GM08714 (cell line): Measurements from ENCODE around the gene RAB1B.

Source experiments
- H3K4me3 ChIP-seq: fragments of 200-500 bp; sonication (Bioruptor generic); 2 replicates; pipeline ENCODE4 v1.5.1; 2014; ENCODE audit warnings: mild to moderate bottlenecking, low read length, inconsistent platforms
- ZNF274 ChIP-seq: IDR thresholded peaks from 2 replicates; pipeline ENCODE4 v1.6.1; 2012; ENCODE audit warnings: mild to moderate bottlenecking, low read depth, low read length

RAB1B gene

GRCh38 chr11:66311470-66311964 lies 43.1 kb downstream of the RAB1B start:
- TF ChIP-seq ZNF274: no peak
- H3K4me3 ChIP-seq: peak overlapping the region; percentile 66; the same call in 1 of the 2 replicates

GRCh38 chr11:66311965-66312548 lies 43.6 kb downstream of the RAB1B start:
- H3K4me3 ChIP-seq: peak overlapping the region; percentile 66; the same call in 1 of the 2 replicates
- no peak for TF ChIP-seq ZNF274

GRCh38 chr11:66312549-66313320 lies 44.3 kb downstream of the RAB1B start:
- peak overlapping the region; percentile 66; the same call in 1 of the 2 replicates for H3K4me3 ChIP-seq
- no peak for TF ChIP-seq ZNF274

- no peak for TF ChIP-seq ZNF274
These were observed 45.1 kb downstream of the RAB1B start for GRCh38 chr11:66313321-66314185.

DNA sequence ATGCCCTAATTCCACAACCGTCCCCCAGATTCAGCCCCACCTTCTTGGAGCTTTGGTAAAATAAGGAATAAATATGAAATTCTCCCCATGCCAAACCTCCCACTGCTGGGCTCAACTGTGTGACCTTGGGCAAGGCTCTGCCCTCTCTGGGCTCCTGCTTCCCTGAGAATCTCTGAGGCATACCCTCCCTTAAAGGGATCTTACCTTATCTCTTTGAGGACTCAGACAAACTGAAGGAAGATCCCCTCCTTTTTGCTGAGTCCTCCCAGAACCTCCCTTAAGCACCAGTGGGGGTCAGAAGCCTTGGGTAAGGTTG lies 45.7 kb downstream of the RAB1B start:
- no peak for TF ChIP-seq ZNF274
- H3K4me3 ChIP-seq: no peak overlapping the region

More at GRCh38 chr11:66313321-66314185, 45.1 kb downstream of the RAB1B start:
- no peak overlapping the region; the same call in 1 of the 2 replicates for H3K4me3 ChIP-seq

DNA sequence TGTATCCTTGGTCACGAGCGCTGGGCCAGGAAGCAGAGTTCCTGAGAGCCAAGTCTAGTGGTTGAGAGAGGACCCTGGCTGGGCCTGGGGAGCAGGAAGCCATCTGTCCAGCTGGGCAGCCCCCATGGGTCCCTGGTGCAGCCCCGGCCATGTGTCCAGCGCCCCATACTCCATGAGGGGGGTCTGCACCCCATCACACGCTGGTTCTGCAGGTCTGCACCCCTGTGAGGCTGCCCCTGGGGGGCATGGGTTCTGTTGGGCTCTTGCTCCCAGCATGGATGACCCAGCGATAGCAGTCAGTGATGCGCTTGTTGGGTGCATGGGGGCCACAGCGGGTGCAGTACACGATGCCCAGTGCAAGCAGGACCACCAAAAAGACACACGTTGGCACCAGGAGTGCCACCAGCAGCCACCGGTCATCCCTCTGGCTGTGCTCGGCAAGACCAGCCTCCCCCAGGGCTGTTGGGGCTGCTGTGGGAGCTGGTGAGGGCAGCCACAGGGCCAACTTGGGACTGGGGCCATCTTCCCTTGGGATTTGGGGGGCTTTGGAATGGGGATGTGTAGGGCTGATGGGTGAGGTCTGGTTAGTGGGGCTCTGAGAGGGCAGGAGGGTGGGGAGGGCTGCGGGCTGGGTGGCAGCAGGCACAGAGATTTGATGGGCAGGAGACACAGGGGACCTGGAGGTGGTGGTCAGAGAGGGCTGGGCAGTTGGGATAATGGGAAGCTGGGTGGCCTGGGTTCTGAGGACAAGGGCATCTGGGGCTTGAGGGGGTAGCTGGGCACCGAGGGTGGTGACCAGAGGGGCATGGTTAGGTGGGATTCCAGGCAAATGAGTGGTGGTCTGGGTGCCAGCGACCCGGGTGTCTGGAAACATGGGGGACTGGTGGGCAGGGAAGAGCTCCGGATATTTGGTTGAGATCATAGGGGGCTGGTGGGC lies 46.4 kb downstream of the RAB1B start:
- no peak overlapping the region for H3K4me3 ChIP-seq
- no peak for TF ChIP-seq ZNF274

GRCh38 chr11:66315498-66315885 lies 47.1 kb downstream of the RAB1B start:
- TF ChIP-seq ZNF274: no peak

DNA sequence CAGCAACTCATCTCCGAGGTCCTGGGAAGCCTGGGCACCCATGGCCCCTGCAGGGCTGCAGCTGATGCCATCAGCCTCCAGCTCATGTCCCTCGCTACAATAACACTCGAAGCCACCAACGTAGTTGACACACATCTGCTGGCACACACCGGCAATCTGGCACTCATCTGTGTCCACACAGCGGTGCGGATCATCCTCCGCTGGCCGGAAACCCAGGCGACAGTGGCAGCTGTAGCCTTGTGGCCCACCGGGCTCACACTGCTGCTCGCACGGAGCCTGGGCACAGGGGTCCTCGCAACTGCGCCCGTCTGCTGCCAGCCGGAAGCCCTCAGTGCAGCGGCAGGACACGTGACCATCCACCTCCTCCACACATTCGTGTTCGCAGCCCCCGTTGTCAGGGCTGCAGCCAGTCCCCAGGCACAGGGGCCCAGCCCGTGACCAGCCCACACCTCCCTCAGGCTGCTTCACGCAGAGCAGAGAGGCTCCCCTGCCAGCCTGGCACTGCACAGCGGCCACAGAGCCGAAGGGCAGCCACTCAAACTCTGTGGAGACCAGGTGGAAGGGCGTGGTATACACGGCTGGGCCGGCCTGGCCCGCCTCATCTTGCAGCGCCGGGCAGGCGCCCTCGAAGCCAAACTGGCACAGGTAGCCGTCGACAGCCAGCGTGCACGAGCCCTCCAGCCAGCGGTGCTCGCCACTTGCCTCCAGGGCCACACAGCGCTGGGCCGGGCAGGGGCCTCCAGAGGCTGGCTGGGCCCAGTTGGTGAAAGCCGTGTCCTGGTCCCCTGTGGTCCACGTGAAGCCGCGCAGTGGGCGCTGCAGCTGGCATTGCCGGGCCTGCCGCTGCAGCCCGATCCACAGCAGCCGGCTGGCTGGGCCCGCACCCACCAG lies 47.7 kb downstream of the RAB1B start:
- TF ChIP-seq ZNF274: no peak
- H3K4me3 ChIP-seq: no peak overlapping the region

More at GRCh38 chr11:66315498-66315885, 47.1 kb downstream of the RAB1B start:
- H3K4me3 ChIP-seq: no peak overlapping the region

DNA sequence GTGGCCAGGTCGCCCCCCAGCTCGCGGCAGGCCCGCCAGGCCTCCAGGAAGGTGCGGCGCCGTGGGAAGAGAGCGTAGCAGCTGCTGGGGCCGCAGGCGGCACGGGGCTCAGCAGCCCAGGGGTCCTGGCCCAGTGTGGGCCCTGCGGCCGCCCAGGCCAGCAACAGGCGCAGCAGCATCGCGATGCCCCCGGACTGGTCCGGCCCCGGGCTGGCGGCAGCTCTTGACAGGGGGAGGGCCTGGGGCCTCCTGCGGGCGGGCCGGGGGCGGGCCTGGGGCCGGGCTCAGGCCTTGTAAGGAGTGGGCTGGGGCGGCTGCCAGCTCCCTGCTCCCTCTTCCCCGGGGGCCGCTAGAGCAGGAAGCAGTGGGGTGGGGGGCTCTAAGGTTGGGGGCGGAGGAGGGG lies 48.4 kb downstream of the RAB1B start, which contains the start of gene CD248:
Gene CD248 (minus strand): TSS at position 196 of the 403 bp plus-strand sequence. CDS start 17 bp downstream, at position 179.
- H3K4me3 ChIP-seq: no peak within 1 kb of the TSS; the same call in 1 of the 2 replicates
- TF ChIP-seq ZNF274: no peak

DNA sequence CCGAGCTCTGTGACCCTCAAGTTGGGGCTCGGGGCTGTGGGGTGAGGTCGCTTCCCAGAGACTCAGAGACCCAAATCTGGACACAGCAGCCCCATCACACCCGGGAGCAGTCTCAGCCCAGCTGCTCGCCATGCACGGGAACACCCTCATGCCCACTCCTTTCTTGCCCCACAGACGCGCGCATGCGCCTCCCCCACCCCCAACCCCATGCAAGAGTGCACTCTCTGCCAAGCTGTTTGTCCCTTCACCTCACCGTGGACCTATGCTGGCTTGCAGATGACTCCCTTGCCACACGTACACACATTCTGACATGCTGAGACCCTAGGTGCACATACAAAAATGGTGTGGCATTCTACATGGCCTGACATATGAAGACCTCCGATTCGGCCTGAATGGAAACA lies 48.9 kb downstream of the RAB1B start:
- TF ChIP-seq ZNF274: no peak
- no peak overlapping the region; the same call in 1 of the 2 replicates for H3K4me3 ChIP-seq

DNA sequence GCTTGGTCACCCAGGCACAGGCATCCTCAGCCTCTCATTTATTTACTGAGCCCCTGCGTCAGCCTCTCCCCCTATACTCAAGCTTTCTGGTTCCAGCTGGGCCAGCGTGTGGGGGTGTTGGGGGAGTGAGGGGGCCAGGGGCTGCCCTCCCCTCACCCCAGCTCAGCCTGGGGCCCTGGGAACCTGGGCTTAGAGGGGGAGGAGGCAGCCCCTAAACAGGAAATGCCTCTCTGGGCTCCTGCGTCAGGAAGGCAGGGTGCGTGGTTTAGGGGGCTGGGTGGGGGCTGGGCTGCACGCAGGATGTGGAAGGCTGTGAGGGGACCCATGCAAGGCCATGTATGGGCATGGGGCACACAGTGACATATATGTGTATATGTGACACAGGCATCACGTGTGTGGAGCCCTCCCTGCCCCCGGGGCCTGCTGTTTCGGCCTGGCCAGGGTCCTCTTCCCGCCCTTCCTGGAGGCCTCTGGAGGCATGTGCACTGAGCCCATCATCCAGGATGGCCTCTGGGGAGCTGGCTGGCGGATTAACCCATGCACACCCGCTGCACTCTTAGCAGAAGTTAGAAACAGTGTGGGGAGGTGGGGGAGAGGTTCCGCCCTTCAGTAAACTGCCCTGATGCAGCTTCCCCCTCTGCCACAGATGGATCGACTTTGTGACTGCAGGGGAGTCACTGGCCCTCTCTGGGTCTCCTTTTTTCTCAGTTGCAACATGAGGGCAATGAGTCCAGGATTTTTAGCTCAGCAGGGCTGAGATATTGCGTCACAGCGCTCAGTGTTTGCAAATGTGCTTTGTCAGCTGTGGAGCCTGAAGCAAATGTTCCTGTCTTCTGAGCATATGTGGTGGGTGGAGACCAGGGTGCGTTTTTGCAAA lies 49.5 kb downstream of the RAB1B start:
- no peak overlapping the region; the same call in 1 of the 2 replicates for H3K4me3 ChIP-seq
- no peak for TF ChIP-seq ZNF274
